NK-92 (cell line): ENCODE results near the gene POLR2J3.
"Not testable (repeated sequence)": the region's sequence is repeated elsewhere in the genome, so short reads cannot be mapped to it uniquely, and the experiment has no call there.

Experiments used
- DNase-seq: peaks from one replicate; lab custom pipeline; 2025; ENCODE audit not compliant: unreplicated experiment; lab: John Stamatoyannopoulos, UW

The POLR2J3 gene

DNA sequence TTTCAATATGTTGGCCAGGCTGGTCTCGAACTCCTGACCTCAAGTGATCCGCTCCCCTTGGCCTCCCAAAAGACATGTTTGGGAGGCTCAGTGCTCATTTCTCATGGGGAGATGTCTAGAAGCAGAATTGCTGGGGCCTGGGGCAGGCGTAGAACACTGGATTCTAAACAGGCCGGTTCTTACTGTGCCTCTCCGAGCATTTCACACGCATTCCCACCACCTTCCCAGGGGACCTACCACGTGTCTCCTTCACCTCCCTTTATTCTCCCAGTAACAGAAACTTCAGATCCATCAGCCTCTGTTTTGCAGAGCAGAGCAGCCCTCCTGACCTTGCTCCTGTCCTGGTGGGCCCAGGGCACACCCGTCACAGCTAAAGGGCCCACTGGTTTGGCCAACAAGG, 45.2 kb downstream of the POLR2J3 start:
- DNase-seq: not testable (repeated sequence)

DNA sequence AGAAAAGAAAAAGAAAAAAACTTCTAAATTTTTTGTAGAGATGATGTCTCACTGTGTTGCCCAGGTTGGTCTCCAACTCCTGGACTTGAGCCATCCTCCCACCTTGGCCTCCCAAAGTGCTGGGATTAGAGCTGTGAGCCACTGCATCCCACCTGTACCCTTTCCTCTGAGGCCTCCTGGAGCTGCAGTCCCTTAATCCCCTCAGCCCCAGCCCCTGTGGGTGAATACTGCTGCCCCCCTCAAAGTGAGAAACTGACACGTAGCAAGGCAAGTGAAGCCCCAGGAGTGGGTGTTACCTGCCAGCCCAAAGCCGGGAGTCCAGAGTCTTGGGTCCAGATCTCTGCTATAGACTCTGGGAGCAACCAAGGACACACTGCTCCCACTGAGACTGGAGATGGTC, 47.6 kb downstream of the POLR2J3 start:
- not testable (repeated sequence) for DNase-seq

- not testable (repeated sequence) for DNase-seq
Measured at GRCh38 chr7:102520797-102521196, 51.6 kb downstream of the POLR2J3 start.

DNA sequence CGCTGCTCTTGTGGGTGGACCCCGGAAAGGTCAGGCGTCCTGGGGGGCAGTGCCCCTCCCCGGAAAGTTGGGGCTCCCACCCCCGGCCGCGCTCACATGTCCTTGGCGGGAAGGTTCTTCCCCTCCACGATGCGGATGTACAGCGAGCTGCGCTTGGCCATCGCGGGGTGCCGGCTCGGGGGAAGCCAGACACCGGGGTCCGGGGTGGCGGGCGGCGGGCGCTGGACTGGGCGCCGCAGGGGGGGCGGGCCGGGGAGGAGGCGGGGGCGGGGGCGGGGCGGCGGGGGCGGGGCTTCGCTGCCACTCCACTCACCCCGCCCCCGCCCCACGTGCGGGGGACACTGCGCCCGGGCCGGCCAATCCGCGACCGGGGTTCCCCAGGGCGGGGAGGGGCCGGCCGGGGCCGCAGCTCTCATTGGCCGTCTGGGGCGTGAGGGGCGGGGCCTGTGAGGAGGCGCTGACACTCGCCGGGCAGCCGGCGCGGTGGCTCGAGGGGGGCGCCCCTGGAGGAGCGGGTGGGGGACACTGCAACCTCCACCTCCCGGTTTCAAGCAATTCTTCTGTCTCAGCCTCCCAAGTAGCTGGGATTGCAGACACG, 54.7 kb downstream of the POLR2J3 start, which contains the start of gene RASA4B:
TSS of gene RASA4B (minus strand) at position 228 of the 598 bp plus-strand sequence. CDS start at position 161, 67 bp downstream.
- not testable (repeated sequence) for DNase-seq
